H9 (cell line): ENCODE results near the gene RIC8A. TPM values are rescaled to one million over a fixed set of nuclear protein-coding genes. Genes with fewer than 3 reads are reported as not detected.

ENCODE experiments used
- DNase-seq: peaks from one replicate; pipeline ENCODE4 v3.0.0-alpha.2; 2017
- H2AFZ ChIP-seq: one replicate; pipeline ENCODE4 v1.6.1; 2013; ENCODE audit warnings: mild to moderate bottlenecking, low read length, control low read depth, moderate library complexity
- H2AK5ac ChIP-seq: 2 replicates; pipeline ENCODE4 v1.6.1; 2013; ENCODE audit warnings: low read length, control low read depth, mixed read lengths; ENCODE audit not compliant: insufficient read length
- H2BK120ac ChIP-seq: one replicate; pipeline ENCODE4 v1.6.1; 2013; ENCODE audit warnings: low read depth, mild to moderate bottlenecking, low read length, control low read depth, inconsistent platforms; ENCODE audit not compliant: poor library complexity, severe bottlenecking
- H2BK12ac ChIP-seq: 2 replicates; pipeline ENCODE4 v1.6.1; 2013; ENCODE audit warnings: low read length, control low read depth, mixed read lengths, low read depth; ENCODE audit not compliant: insufficient read length
- H2BK15ac ChIP-seq: 2 replicates; pipeline ENCODE4 v1.6.1; 2013; ENCODE audit warnings: low read depth, low read length, control low read depth
- H2BK20ac ChIP-seq: one replicate; pipeline ENCODE4 v1.6.1; 2013; ENCODE audit warnings: low read depth, mild to moderate bottlenecking, low read length, control low read depth, inconsistent platforms; ENCODE audit not compliant: poor library complexity, severe bottlenecking
- H2BK5ac ChIP-seq: 2 replicates; pipeline ENCODE4 v1.6.1; 2013; ENCODE audit warnings: low read length, control low read depth, mixed read lengths; ENCODE audit not compliant: insufficient read length
- H3K14ac ChIP-seq: 2 replicates; pipeline ENCODE4 v1.6.1; 2013; ENCODE audit warnings: low read length, control low read depth; ENCODE audit not compliant: insufficient read depth
- H3K18ac ChIP-seq: 2 replicates; pipeline ENCODE4 v1.6.1; 2013; ENCODE audit warnings: low read depth, mild to moderate bottlenecking, mixed read lengths, low read length, control low read depth; ENCODE audit not compliant: insufficient read length
- H3K23ac ChIP-seq: 2 replicates; pipeline ENCODE4 v1.6.1; 2013; ENCODE audit warnings: low read length, control low read depth, mixed read lengths, low read depth; ENCODE audit not compliant: insufficient read length
- H3K23me2 ChIP-seq: 2 replicates; pipeline ENCODE4 v1.6.1; 2013; ENCODE audit warnings: low read depth, mild to moderate bottlenecking, mixed read lengths, low read length, control low read depth; ENCODE audit not compliant: insufficient read length, poor library complexity, severe bottlenecking
- H3K27ac ChIP-seq: 2 replicates; pipeline ENCODE4 v1.5.1; 2013; ENCODE audit warnings: low read length, control low read depth, mixed read lengths, low read depth; ENCODE audit not compliant: insufficient read length
- H3K27me3 ChIP-seq: 2 replicates; pipeline ENCODE4 v1.6.1; 2013; ENCODE audit warnings: low read length, control low read depth, inconsistent platforms; ENCODE audit not compliant: insufficient read depth
- H3K4ac ChIP-seq: 2 replicates; pipeline ENCODE4 v1.6.1; 2013; ENCODE audit warnings: low read depth, mild to moderate bottlenecking, control low read depth, inconsistent platforms, low read length, moderate library complexity
- H3K4me1 ChIP-seq: 2 replicates; pipeline ENCODE4 v1.6.1; 2013; ENCODE audit warnings: low read length, control low read depth, inconsistent platforms; ENCODE audit not compliant: insufficient read depth
- H3K4me2 ChIP-seq: 2 replicates; pipeline ENCODE4 v1.6.1; 2013; ENCODE audit warnings: low read length, control low read depth, mixed read lengths; ENCODE audit not compliant: insufficient read length, insufficient read depth
- H3K56ac ChIP-seq: 2 replicates; pipeline ENCODE4 v1.6.1; 2013; ENCODE audit warnings: low read depth, mild to moderate bottlenecking, mixed read lengths, low read length, control low read depth; ENCODE audit not compliant: insufficient read length
- H3K79me1 ChIP-seq: 2 replicates; pipeline ENCODE4 v1.6.1; 2013; ENCODE audit warnings: low read depth, mild to moderate bottlenecking, moderate library complexity, low read length, control low read depth, inconsistent platforms; ENCODE audit not compliant: insufficient read depth, poor library complexity, severe bottlenecking
- H3K79me2 ChIP-seq: 2 replicates; pipeline ENCODE4 v1.6.1; 2013; ENCODE audit warnings: low read length, control low read depth, inconsistent platforms; ENCODE audit not compliant: insufficient read depth
- H3K9ac ChIP-seq: 2 replicates; pipeline ENCODE4 v1.6.1; 2013; ENCODE audit warnings: low read length, control low read depth, mixed read lengths; ENCODE audit not compliant: insufficient read length; ENCODE audit errors: extremely low read depth
- H3K9me3 ChIP-seq: one replicate; pipeline ENCODE4 v1.6.1; 2013; ENCODE audit warnings: low read depth, low read length, inconsistent platforms; ENCODE audit not compliant: control insufficient read depth
- H3T11ph ChIP-seq: one replicate; pipeline ENCODE4 v1.6.1; 2013; ENCODE audit warnings: mild to moderate bottlenecking, low read length, control low read depth, inconsistent platforms
- H4K20me1 ChIP-seq: one replicate; pipeline ENCODE4 v1.6.1; 2013; ENCODE audit not compliant: control insufficient read depth, insufficient read length, insufficient read depth
- H4K5ac ChIP-seq: 2 replicates; pipeline ENCODE4 v1.6.1; 2013; ENCODE audit warnings: low read depth, mild to moderate bottlenecking, mixed read lengths, low read length, control low read depth; ENCODE audit not compliant: insufficient read length
- H4K8ac ChIP-seq: replicated peaks from 2 replicates; pipeline ENCODE4 v1.6.1; 2013; ENCODE audit warnings: low read length, control low read depth, mixed read lengths, low read depth; ENCODE audit not compliant: insufficient read length
- H4K91ac ChIP-seq: 2 replicates; pipeline ENCODE4 v1.6.1; 2013; ENCODE audit warnings: low read depth, mild to moderate bottlenecking, moderate library complexity, mixed read lengths, low read length, control low read depth; ENCODE audit not compliant: insufficient read length
- H3K27ac Mint-ChIP-seq, 3 experiments: 2 replicates in 2 of 3; 3 replicates in 1 of 3; pipeline ENCODE4 v1.8.0; 2020 to 2021; ENCODE audit warnings: mixed read lengths in 3 of 3, mild to moderate bottlenecking in 1 of 3, moderate library complexity in 1 of 3
- H3K27me3 Mint-ChIP-seq: 2 replicates; pipeline ENCODE4 v1.8.0; 2021; ENCODE audit warnings: low read depth, mild to moderate bottlenecking, moderate library complexity, mixed read lengths
- H3K36me3 Mint-ChIP-seq, 3 experiments: 2 replicates in 2 of 3; 3 replicates in 1 of 3; pipeline ENCODE4 v1.8.0; 2020 to 2021; ENCODE audit warnings: low read depth in 3 of 3, mixed read lengths in 3 of 3; ENCODE audit not compliant: insufficient read depth in 1 of 3
- H3K4me1 Mint-ChIP-seq, 2 experiments: 2 replicates each; pipeline ENCODE4 v1.8.0; 2020; ENCODE audit warnings: mixed read lengths in 2 of 2
- H3K4me3 Mint-ChIP-seq, 2 experiments: 2 replicates in 1 of 2; 3 replicates in 1 of 2; pipeline ENCODE4 v1.8.0; 2020 to 2021; ENCODE audit warnings: mild to moderate bottlenecking in 2 of 2, mixed read lengths in 2 of 2, moderate library complexity in 1 of 2
- H3K9me3 Mint-ChIP-seq, 2 experiments: 2 replicates in 1 of 2; 3 replicates in 1 of 2; pipeline ENCODE4 v1.8.0; 2020; ENCODE audit warnings: mild to moderate bottlenecking in 2 of 2, mixed read lengths in 2 of 2, moderate library complexity in 1 of 2
- CTCF ChIP-seq: fragments of 200-600 bp; sonication (generic); conservative IDR thresholded peaks from 3 replicates; pipeline ENCODE4 v1.8.0; 2021; ENCODE audit warnings: antibody characterized with exemption, mild to moderate bottlenecking
- WGBS: extraction: QIAGEN DNeasy Blood & Tissue Kit; methylation state at CpG from one replicate; pipeline ENCODE4 v1.1.7; 2013; ENCODE audit warnings: missing lambda C conversion rate, low lambda C conversion rate, mixed read lengths; ENCODE audit not compliant: insufficient read length; ENCODE audit errors: extremely low coverage; 5-methylcytosine and 5-hydroxymethylcytosine counted together
- total RNA-seq: library from RNA; stranded (reverse); gene quantifications from 2 replicates; pipeline ENCODE4 v1.2.1, GENCODE V29; 2021

The RIC8A gene
- total RNA-seq, 1 experiment from 2014 or later, result 94.9 TPM

- H3K14ac ChIP-seq, result no peak overlapping the region
- Mint-ChIP-seq H3K36me3 (peaks cover 31 to 64% (median 56%) of the 10 kb centered on the region in 3 experiments), H3K4me3 (peak overlapping the region; percentile 93 to 97), H3K27ac (peak overlapping the region in 1 of 3 experiments; percentile 53; a peak in 1 of 7 replicates), H3K9me3 (no peaks in the 10 kb centered on the region), H3K4me1 (peaks cover 5 to 17% of the 10 kb centered on the region in 2 experiments), H3K27me3 (no peaks in the 10 kb centered on the region)
- H3K27ac ChIP-seq, result no peak overlapping the region
- H3K9me3 ChIP-seq, result no peaks in the 10 kb centered on the region
- H3K4ac ChIP-seq, result no peak overlapping the region
- TF ChIP-seq CTCF, result no peak
- no peak overlapping the region for H2BK20ac ChIP-seq
- no peak overlapping the region for H2AFZ ChIP-seq
- H2BK12ac ChIP-seq, result no peak overlapping the region
- H3K79me2 ChIP-seq, result no peaks in the 10 kb centered on the region; the same call in 1 of the 2 replicates
- no peak overlapping the region for H4K91ac ChIP-seq
- DNase-seq, result no peak
- no peaks in the 10 kb centered on the region; the same call in 1 of the 2 replicates for H3K4me1 ChIP-seq
- peaks cover 5% of the 10 kb centered on the region for H3K79me1 ChIP-seq
- H3K23me2 ChIP-seq, result peaks cover 21% of the 10 kb centered on the region
- H3K56ac ChIP-seq, result no peak overlapping the region
- no peak overlapping the region for H2BK5ac ChIP-seq
- no peak overlapping the region for H3K18ac ChIP-seq
- H4K8ac ChIP-seq, result no peak overlapping the region
- H3K23ac ChIP-seq, result no peak overlapping the region
- WGBS, result no CpG with 5 or more reads among the region's 26 CpGs
- no peak overlapping the region for H4K5ac ChIP-seq
- H2BK120ac ChIP-seq, result no peak overlapping the region
- no peak overlapping the region for H2BK15ac ChIP-seq
- H2AK5ac ChIP-seq, result no peak overlapping the region
- H3K4me2 ChIP-seq, result peak overlapping the region; percentile 81
- H3T11ph ChIP-seq, result no peak overlapping the region
- no peaks in the 10 kb centered on the region for H4K20me1 ChIP-seq
- H3K27me3 ChIP-seq, result no peaks in the 10 kb centered on the region
- peak overlapping the region; percentile 54 for H3K9ac ChIP-seq
Observed at GRCh38 chr11:208917-209260, 1.4 kb downstream of the RIC8A start.
